Ureter (tissue), 1 donor: ENCODE data around the gene ADGRV1. TPM values are rescaled to one million over a fixed set of nuclear protein-coding genes. Genes with fewer than 3 reads are reported as not detected.
A peak's percentile ranks its signal among the peaks of the same experiment; 100 is the strongest.

Experiments used
- DNase-seq: peaks from one replicate; pipeline ENCODE4 v3.0.0-alpha.2; 2020; ENCODE audit warnings: low spot score
- total RNA-seq: library from RNA; stranded (reverse); gene quantifications from one replicate; pipeline ENCODE4 v1.2.4, GENCODE V29; 2023
- donor health status: DM: yes; HTN: yes; CAD: no.

Gene ADGRV1
- total RNA-seq, 1 donor from 2014 or later = 4.7 TPM

DNA sequence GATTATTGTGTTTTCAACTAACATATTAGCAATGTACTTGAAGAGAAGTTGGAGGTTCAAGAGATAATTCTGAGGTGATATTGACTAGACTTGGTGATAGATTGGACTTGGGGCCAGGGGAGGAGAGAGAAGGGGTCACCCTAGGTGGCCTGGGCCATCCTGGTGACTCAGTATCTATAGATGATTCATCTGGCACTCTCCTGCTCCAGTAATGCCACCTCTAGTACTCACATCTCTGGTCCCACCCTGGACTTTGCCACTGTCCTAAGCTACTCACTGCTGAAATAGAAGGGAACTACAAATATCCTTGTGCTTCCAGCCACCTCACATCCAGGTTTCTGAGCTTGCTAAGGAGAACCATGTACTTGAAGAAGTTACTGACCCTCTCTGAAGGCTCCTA, 574.6 kb downstream of the ADGRV1 start:
- DNase-seq = no peak

DNA sequence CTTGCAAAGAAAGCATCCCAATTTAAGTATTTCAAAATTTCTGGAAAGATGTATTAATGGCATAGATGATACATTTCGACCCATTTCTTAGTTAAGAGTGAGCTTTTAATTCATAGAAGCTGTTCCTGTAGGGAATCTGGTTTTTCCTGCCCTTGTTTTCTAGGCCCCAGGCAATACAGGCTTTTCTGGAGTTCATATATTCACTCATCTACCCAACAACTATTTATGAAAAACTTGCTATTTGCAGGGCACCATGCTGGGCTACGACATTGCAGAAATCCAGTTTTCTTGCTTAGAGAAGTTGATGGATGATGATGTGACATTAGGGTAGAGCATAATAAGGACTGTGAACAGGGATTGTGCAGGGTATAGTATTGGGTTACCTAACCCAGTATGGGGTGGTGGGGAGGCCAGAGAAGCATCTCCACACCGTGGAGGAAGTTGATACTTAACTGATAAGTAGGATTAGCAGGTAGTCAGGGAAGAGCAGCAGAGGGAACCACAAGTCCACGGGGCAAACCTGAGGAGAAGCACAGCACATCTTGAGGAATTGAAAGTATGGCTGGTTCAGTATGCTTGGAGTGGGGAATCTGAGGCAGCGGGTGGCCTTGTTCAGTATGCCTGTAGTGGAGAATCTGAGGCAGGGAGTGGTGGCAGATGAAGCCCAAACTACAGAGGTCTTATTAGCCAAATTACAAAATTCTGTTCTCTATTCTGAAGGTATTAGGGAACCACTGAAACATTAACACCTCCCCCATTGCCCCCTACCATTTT, 577.1 kb downstream of the ADGRV1 start:
- DNase-seq = no peak

- no peak for DNase-seq
Measured at GRCh38 chr5:91136271-91136670, 577.7 kb downstream of the ADGRV1 start.

GRCh38 chr5:91137647-91138046, 579.0 kb downstream of the ADGRV1 start:
- DNase-seq = no peak

DNA sequence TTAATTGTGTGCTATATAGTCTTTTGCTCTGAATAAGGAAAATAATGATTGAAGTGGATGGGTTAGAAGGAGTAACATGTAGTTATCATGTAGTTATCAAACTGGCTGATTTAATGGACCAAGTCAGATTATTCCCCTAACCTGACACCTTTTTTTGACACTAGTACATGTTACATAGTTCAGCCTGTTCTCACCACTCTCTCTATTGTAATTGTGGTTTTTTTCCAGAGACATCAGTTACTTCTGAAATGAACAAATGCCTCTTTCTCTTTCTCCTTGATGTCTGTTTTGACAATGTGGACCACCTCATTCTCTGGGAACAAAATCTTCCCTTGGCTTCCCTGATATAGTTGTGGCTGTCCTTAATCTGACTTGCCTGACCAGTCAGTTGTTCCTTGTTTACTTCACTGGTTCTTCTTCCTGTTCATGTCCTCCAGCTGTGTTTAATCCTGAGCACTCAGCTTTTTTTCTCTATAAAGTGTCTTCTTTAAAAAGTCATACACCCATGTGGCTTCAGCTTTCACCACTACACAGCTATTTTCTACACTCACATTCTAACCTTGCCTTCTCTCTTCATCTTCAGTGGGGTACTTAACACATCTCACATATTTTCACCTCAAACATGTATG, 581.1 kb downstream of the ADGRV1 start:
- no peak for DNase-seq

GRCh38 chr5:91140657-91141056, 582.1 kb downstream of the ADGRV1 start:
- DNase-seq = no peak

DNA sequence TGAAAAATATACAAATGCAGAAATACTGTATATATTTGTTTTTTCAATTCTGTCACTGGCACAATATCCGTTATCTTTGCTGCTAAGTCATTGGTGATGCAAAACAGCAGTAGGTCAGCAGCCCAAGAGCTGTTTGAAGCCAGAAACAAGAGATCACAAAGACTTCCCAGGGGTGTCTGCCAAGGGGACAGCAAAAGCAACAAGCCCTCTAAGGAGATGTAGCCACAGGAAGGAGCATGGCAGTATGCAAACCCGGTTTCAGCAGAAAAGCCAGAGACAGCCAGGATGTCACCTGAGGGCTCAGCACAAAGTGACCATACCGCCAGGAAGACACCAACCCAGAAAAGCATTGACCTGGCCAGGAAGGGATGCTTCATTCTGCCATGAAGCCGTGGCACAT, 583.0 kb downstream of the ADGRV1 start:
- no peak for DNase-seq

GRCh38 chr5:91142386-91142785, 583.8 kb downstream of the ADGRV1 start:
- no peak for DNase-seq

DNA sequence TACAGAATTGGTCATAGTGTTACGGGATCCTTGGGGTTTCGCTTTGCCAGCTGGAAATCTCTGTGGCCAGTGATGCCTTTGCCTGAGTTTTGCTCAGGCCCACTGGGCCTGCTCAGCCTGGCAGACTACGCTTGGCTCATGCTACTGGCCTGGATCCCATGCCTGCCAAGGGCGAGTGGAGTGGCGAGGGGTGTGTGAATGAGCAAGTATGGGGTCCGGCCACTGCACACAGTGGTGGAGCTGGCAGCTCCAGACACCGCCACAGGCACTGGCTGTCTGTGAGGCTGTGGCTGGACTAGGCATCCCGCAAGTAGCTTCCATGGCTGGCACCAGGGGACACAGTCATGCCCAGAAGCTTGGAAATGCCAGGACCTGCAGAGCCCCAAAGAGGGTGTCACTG, 584.2 kb downstream of the ADGRV1 start:
- DNase-seq = no peak

DNA sequence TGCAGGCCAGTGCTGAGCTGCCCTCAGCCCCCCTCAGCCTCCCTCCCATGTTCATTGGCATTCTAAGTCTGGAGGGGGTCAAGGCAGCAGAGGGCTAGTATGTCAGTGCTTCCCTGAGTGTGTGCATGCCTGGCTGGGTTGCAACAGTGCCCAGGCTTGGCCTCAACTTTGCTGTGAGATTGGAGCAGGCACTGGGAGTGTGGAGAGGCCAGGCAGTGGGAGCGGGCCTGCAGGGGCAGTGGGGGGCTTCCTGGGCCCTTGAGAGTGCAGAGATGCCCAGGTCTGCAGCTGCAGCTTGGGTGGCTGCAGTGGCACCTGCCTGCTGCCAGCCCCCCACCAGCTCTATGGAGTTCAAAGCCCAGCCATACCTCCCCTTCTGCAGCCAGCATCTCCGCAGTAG, 585.2 kb downstream of the ADGRV1 start:
- no peak for DNase-seq

DNA sequence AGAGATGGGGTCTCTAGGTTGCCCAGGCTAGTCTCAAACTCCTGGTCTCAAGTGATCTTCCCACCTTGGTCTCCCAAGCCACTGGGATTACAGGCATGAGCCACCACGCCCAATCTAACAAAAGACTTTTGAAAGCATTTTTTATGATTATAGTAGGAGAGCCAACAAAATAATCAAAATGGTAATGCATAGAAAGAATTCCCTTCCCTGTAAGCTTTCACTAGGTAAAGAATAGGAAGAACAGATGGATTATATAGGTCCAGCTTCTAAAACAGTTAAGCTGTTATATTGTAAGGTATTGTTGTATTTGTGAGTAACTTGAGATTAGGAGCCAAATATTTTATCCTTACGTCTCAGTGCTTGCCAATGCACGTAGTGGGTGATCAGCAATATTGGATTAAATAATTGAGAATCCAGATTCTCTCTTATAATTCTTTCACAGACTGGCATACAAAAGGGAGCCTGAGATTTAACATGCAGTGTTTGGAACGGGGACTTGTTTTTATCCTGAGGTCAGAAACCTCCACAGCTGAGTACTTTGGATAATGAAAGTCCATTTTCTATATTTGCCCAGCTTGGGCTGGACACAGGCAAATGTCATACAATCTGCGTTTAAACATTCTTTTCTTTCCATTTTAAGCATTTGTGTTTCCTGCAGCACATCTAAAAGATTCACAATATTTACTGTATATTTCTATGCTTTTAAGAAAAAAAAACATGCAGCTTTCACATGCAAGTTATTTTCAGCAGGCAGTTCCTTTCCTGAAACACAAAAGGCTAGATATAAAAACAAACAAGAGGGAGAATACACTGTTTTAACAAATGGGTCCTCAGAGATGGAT, 586.1 kb downstream of the ADGRV1 start:
- no peak for DNase-seq

DNA sequence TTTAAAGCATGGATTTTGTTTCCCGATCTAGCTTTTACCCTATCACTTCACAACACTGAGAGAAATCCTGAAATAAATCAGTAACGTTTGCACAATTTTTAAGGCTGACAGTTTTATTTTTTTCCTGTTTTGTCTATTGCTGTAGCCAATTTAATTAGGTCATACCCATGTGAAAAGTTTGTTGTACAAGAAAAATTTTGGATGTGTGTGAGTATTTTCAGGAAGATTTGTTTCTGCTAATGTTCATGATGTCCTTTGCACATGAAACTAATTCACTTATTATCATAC, 586.7 kb downstream of the ADGRV1 start:
- DNase-seq = no peak

GRCh38 chr5:91146230-91146629, 587.6 kb downstream of the ADGRV1 start:
- no peak for DNase-seq

DNA sequence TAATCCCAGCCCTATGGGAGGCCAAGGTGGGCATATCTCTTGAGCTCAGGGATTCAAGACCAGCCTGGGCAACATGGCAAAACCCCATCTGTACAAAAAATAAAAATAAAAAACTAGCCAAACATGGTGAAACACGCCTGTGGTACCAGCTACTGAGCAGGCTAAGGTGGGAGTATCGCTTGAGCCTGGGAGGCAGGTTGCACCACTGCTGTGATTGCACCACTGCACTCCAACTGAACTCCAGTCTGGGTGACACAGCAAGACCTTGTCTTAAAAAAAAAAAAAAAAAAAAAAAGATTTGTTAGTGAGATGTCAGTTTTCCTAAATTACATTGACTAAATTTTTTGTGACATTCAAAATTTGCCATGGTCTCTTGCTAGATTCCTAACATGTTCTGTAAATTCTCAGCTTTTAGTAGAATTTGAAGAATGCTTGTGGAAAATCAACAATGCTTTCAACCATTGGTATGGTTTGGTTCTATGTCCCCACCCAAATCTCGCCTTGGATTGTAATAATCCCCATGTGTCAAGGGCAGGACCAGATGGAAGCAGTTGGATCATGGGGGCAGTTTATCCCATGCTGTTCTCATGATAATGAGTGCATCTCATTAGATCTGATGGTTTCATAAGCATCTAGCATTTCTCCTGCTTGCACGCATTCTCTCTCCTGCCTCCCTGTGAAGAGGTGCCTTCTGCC, 588.5 kb downstream of the ADGRV1 start:
- DNase-seq = no peak

DNA sequence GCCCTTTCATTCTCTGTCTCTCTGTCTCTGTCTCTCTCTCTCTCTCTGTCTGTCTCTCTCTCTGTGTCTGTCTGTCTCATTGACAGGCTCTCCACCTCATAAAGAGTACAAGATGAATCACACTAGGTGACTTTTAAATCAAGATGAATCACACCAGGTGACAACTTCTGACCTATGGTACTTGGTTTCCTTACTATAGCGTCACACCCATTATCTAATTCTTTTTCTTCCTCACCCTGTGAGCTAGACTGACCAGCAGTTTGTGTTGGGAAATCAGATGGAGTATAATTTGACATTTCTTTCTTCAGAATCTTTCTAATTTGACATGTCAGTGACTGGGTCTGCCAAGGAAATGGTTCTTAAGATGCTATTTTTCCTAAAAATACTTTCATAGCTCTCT, 591.6 kb downstream of the ADGRV1 start:
- DNase-seq = no peak

DNA sequence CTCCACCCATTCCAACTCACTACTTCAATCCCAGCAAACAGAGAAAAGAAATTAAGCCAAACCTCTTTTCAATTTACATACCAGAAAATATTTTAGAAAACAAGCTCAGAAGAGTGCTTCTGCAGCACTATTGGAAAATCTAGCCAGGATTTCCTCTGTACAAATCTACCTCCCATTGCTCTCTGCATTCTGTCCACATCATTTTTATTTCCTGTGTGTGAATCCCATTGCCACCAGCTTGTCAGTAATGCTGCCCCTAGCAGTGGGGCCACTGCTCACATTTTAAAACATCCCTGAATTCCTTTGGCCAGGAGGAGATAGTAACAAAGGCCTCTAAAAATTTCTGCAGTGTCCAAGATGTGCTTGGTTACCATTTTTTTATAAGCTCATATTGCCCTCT, 592.0 kb downstream of the ADGRV1 start:
- DNase-seq = no peak

GRCh38 chr5:91151947-91152346, 593.4 kb downstream of the ADGRV1 start:
- DNase-seq = peak; percentile 53

GRCh38 chr5:91154338-91154737, 595.7 kb downstream of the ADGRV1 start:
- no peak for DNase-seq

GRCh38 chr5:91155274-91155673, 596.7 kb downstream of the ADGRV1 start:
- no peak for DNase-seq

GRCh38 chr5:91156242-91156641, 597.6 kb downstream of the ADGRV1 start:
- no peak for DNase-seq

- DNase-seq = no peak
Measured at GRCh38 chr5:91158011-91158410, 599.4 kb downstream of the ADGRV1 start.

DNA sequence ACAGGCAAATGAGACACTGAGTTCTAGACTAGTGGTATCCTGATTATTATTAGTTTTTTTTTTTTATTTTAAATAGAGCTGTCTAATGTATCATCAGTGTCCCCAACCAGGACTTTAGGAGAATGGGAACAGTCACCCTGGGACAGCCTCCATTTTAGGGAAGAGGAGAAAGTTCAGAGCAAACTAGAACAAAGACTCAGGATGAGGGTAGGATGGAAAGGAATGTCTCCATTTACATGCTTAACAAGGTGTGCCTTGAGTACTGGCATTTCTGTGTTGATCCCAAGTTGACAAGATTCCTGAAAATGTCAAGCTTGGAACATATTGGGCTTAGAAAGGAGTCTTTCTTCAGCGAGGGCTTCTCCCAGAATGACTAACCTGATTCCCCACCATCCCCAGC, 601.0 kb downstream of the ADGRV1 start:
- DNase-seq = no peak
